GM13976 (cell line): ENCODE results near the gene NSD1.

Source experiments
- DNase-seq: peaks from one replicate; pipeline ENCODE4 v3.0.0; 2012; ENCODE audit warnings: low spot score
- CTCF ChIP-seq: IDR thresholded peaks from 2 replicates; pipeline ENCODE4 v1.5.1; 2012; ENCODE audit warnings: borderline replicate concordance, mild to moderate bottlenecking; ENCODE audit not compliant: insufficient read depth; ENCODE audit errors: extremely low read depth, missing control alignments, control extremely low read depth
- in situ Hi-C: fragments of 300-500 bp; cut with MboI; formaldehyde crosslinking; loops from one replicate; pipeline ENCODE4 v1.12.0; 2022; ENCODE audit warnings: low sequenced_read_pairs, mixed read lengths, inconsistent platforms; ENCODE audit not compliant: unreplicated experiment

NSD1 gene

GRCh38 chr5:177291735-177292134, 158.2 kb downstream of the NSD1 start:
- no peak for TF ChIP-seq CTCF
- in situ Hi-C loops: loop anchor here (10.0 kb wide), 1 partner anchor 177 kb away; no protein-coding TSS in a partner anchor
- no peak for DNase-seq

GRCh38 chr5:177293819-177294581, 160.4 kb downstream of the NSD1 start:
- in situ Hi-C loops: loop anchor here (10.0 kb wide), 1 partner anchor 179 kb away; no protein-coding TSS in a partner anchor
- no peak for TF ChIP-seq CTCF
- no peak for DNase-seq

- TF ChIP-seq CTCF: no peak
- in situ Hi-C loops: loop anchor here (10.0 kb wide), 1 partner anchor 180 kb away; no protein-coding TSS in a partner anchor
- no peak for DNase-seq
Observed at GRCh38 chr5:177294632-177295031, 161.1 kb downstream of the NSD1 start.

GRCh38 chr5:177295924-177296323, 162.4 kb downstream of the NSD1 start:
- in situ Hi-C loops: loop anchor here (10.0 kb wide), 1 partner anchor 181 kb away; no protein-coding TSS in a partner anchor
- DNase-seq: no peak
- no peak for TF ChIP-seq CTCF

GRCh38 chr5:177296581-177296980, 163.0 kb downstream of the NSD1 start:
- DNase-seq: no peak
- in situ Hi-C loops: loop anchor here (10.0 kb wide), 1 partner anchor 182 kb away; no protein-coding TSS in a partner anchor

GRCh38 chr5:177297922-177298321, 164.3 kb downstream of the NSD1 start:
- in situ Hi-C loops: loop anchor here (10.0 kb wide), 1 partner anchor 183 kb away; no protein-coding TSS in a partner anchor

More at GRCh38 chr5:177296581-177296980, 163.0 kb downstream of the NSD1 start:
- TF ChIP-seq CTCF: no peak

More at GRCh38 chr5:177297922-177298321, 164.3 kb downstream of the NSD1 start:
- no peak for DNase-seq
- TF ChIP-seq CTCF: no peak
